Vagina (tissue), 2 donors: ENCODE measurements around the gene CDK2AP2. TPM values are rescaled to one million over a fixed set of nuclear protein-coding genes. Genes with fewer than 3 reads are reported as not detected.

Experiments
- DNase-seq, 2 donors: peaks; one replicate each; pipeline ENCODE4 v3.0.0-alpha.2; 2017; ENCODE audit errors: extremely low spot score in 2 of 2
- H3K27ac ChIP-seq: fragments of 200-600 bp; sonication (generic); one replicate; pipeline ENCODE4 v1.5.1; 2019
- H3K27me3 ChIP-seq: fragments of 200-600 bp; sonication (generic); one replicate; pipeline ENCODE4 v1.5.1; 2019
- H3K36me3 ChIP-seq, 2 donors: fragments of 200-600 bp; sonication (generic); one replicate each; pipeline ENCODE4 v1.5.1; 2017 to 2019
- H3K4me1 ChIP-seq: fragments of 200-600 bp; sonication (generic); one replicate; pipeline ENCODE4 v1.5.1; 2019
- H3K4me3 ChIP-seq, 2 donors: fragments of 200-600 bp; sonication (generic); 1 replicate in 1 of 2; 2 replicates in 1 of 2; pipeline ENCODE4 v1.5.1; 2016 to 2019
- H3K9me3 ChIP-seq: fragments of 200-600 bp; sonication (generic); one replicate; pipeline ENCODE4 v1.5.1; 2019
- CTCF ChIP-seq, 3 experiments: fragments of 450-650 bp in 2 of 3; fragments of 200-600 bp in 1 of 3; sonication (generic) in 1 of 3; IDR thresholded peaks; one replicate each; pipeline ENCODE4 v1.5.1; 2017 to 2019; ENCODE audit warnings: antibody characterized with exemption in 3 of 3, mild to moderate bottlenecking in 2 of 3, moderate library complexity in 2 of 3
- POLR2A ChIP-seq, 2 donors: fragments of 450-650 bp; IDR thresholded peaks; one replicate each; pipeline ENCODE4 v1.6.1; 2017; ENCODE audit warnings: antibody characterized with exemption in 2 of 2, mild to moderate bottlenecking in 2 of 2, moderate library complexity in 2 of 2
- POLR2AphosphoS5 ChIP-seq, 2 donors: sonication (generic); formaldehyde crosslinking; IDR thresholded peaks; one replicate each; pipeline ENCODE4 v1.9.0; 2017; ENCODE audit warnings: antibody characterized with exemption in 2 of 2, mild to moderate bottlenecking in 2 of 2, low read depth in 1 of 2; ENCODE audit not compliant: insufficient read depth in 1 of 2
- intact Hi-C: fragments of 100-400 bp; cut with DNase I; formaldehyde crosslinking; loops from one replicate; pipeline ENCODE4 v1.15.1; 2023
- total RNA-seq: library from RNA; depleted of rRNA; stranded (reverse); fragments of >200 nt; gene quantifications from one replicate; pipeline ENCODE4 v1.2.3, GENCODE V29; 2016

CDK2AP2 gene
- total RNA-seq, 1 donor from 2014 or later = 46.4 TPM

DNA sequence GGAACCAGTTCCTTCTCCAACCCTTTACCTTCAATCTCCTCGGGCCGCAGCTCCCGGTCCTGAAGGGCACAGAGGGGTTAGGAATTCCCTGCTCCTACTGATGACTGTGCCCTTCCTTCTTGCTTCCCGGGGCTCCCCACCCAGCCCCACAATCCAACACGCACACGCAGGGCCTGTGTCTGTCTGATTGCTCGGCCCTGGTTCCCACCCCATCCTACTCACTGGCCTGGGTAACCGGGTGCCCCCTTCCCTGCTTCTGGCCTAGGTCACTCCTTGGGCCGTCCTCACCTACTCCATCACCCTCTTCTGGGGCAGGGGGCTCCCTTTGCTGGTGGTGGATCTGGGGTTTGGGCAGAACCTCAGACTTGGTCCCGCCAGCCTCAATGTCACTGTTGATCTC, 14.0 kb upstream of the CDK2AP2 start:
- no peaks in the 10 kb centered on the region for H3K36me3 ChIP-seq

DNA sequence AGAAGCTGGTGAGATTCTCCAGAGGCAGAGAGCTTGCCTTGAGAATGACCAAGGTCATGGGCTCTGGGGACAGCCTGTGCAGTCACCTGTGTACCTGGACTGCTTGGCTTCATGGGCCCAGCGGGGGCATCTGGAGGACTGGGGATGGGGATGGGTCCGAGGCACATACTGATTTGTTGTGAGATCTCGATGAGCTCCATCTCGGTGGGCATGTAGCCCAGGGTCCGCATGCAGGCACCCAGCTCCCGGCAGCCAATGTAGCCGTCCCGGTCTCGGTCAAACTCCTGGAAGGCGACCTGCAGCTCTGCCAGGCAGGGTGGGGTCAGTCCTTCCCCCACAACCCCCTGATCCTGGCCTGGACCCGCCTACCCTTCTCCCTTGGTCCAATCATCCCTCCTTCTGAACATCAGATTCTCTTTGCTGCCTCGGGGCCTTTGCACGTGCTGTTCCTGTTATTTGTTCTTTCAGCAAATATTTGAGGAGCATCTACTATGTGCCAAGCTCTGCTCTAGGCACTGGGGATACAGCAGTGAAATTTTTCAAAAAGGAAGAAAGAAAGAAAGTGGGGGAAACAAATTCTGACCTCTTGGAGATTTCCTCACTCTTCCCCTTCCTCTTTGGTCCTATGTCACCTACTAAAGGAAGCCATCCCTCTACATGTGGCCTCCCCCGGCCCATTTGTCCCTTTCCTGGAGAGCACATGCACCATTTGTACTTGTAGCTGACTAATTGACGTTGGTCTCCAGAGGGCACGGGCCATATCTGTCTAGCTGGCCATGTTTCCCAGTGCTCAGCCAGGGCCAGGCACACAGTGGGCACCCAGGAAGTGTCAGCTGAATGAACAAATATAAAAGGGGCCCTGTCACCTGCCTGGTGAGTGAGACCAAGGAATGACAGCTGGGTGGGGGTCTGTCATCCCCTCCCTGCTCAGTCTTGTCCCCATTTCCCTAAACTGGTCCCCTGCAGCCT, 13.2 kb upstream of the CDK2AP2 start:
- no peak for DNase-seq
- Histone ChIP-seq H3K27ac (no peak overlapping the region), H3K4me3 (no peak overlapping the region), H3K4me1 (no peaks in the 10 kb centered on the region), H3K9me3 (no peaks in the 10 kb centered on the region), H3K36me3 (no peaks in the 10 kb centered on the region), H3K27me3 (no peaks in the 10 kb centered on the region)
- intact Hi-C loops = no loop called here
- no peak for TF ChIP-seq POLR2A (IDR thresholded peaks at IDR 0.05)
- TF ChIP-seq CTCF (IDR thresholded peaks at IDR 0.05) = no peak
- no peak for TF ChIP-seq POLR2AphosphoS5 (IDR thresholded peaks at IDR 0.05; ENCODE audit: insufficient read depth in 1 of 2, low read depth in 1 of 2)

More for the DNA sequence above, 14.0 kb upstream of the CDK2AP2 start:
- Histone ChIP-seq H3K9me3 (no peaks in the 10 kb centered on the region), H3K27ac (no peak overlapping the region), H3K27me3 (no peaks in the 10 kb centered on the region), H3K4me3 (no peak overlapping the region), H3K4me1 (no peaks in the 10 kb centered on the region)
- intact Hi-C loops = no loop called here
- no peak for DNase-seq
- TF ChIP-seq POLR2AphosphoS5 (IDR thresholded peaks at IDR 0.05; ENCODE audit: insufficient read depth in 1 of 2, low read depth in 1 of 2) (no peak), POLR2A (IDR thresholded peaks at IDR 0.05) (no peak), CTCF (IDR thresholded peaks at IDR 0.05) (no peak)

DNA sequence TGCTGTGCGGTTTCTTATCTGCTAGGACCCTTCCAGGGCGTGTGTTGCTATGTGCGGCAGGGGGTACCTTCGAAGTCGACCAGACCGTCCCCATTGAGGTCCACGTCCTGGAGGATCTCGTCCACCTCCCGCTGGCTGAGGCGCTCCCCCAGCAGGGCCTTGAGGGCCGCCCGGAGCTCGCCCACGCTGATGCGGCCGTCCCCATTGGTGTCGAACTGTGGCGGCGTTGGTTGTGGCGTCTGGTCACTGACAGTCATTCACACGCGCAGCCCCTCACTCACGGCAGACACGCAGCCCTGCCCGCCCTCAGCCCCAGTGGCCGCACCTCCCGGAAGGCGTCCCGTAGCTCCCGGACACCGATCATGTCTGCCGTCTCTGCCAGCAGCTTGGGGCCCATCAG, 11.8 kb upstream of the CDK2AP2 start:
- H3K27ac ChIP-seq = no peak overlapping the region
- H3K4me1 ChIP-seq = no peaks in the 10 kb centered on the region
- no peak for TF ChIP-seq CTCF (IDR thresholded peaks at IDR 0.05)
- TF ChIP-seq POLR2AphosphoS5 (IDR thresholded peaks at IDR 0.05; ENCODE audit: insufficient read depth in 1 of 2, low read depth in 1 of 2) = no peak
- intact Hi-C loops = no loop called here
- no peaks in the 10 kb centered on the region for H3K27me3 ChIP-seq
- no peaks in the 10 kb centered on the region for H3K9me3 ChIP-seq
- DNase-seq = no peak
- H3K4me3 ChIP-seq = no peak overlapping the region
- no peaks in the 10 kb centered on the region for H3K36me3 ChIP-seq

DNA sequence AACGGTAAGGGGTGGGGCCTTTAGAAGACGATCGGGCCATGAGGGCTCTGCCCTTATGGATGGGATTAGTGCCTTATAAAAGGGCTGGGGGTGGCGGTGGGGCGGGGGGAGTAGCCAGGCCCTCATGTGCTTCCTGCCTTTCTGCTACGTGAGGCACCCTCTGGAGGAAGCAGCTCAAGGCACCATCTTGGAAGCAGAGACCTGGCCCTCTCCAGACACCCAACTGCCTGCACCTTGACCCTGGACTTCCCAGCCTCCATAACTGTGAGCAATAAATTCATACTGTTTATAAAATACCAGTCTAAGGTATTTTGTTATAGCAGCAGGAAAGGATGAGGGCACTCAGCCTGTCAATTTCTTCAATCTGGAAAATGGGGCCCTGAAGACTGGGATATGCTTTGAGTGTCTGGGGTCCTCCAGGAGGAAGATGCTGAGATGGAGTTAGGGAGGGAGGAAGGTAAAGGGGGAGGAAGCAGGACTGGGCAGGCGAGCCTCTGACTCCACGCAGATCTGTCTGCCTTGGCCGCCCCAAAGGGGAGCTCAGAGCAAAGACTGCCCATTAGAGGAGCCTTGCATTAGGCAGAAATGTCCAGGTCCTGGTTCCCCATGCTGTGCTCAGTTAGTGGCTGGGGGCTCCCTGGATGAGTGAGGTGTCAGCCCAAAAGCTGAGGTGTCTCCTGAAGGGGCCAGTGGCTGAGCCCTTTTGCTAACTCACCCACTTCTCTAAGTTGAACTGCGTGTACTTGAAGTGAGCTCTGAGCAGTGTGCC, 10.0 kb upstream of the CDK2AP2 start:
- no peaks in the 10 kb centered on the region for H3K4me1 ChIP-seq
- H3K36me3 ChIP-seq = no peaks in the 10 kb centered on the region
- TF ChIP-seq POLR2A (IDR thresholded peaks at IDR 0.05) (no peak), POLR2AphosphoS5 (IDR thresholded peaks at IDR 0.05; ENCODE audit: insufficient read depth in 1 of 2, low read depth in 1 of 2) (no peak), CTCF (IDR thresholded peaks at IDR 0.05) (no peak)
- no peaks in the 10 kb centered on the region for H3K9me3 ChIP-seq
- H3K27me3 ChIP-seq = no peaks in the 10 kb centered on the region
- DNase-seq = no peak
- H3K27ac ChIP-seq = no peak overlapping the region
- intact Hi-C loops = no loop called here
- H3K4me3 ChIP-seq = no peak overlapping the region
